HG03571 (cell line): ENCODE measurements around the gene MCM10.

Experiments used
- ATAC-seq: cut with Tn5 transposase; IDR thresholded peaks from one replicate; pipeline ENCODE4 v1.9.1; 2021; ENCODE audit not compliant: unreplicated experiment

The MCM10 gene

DNA sequence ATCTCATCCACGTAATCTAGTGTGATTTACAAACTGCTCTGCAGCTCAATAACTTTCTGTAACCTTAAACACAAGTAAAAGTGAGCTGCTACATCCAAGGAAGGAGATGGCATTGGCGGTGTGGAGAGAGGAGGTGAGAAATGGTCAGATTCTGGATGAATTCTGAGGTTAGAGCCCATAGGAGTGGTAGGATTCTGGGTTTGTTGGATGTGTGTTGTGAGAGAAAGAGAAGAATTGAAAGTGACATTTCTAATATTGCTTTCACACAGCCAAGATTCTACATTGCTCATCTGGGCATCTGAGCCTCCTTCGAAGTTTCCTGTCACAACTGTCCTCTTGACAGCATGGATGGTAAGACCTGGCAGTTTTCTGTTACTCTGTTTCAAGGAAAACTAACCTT, 2.5 kb downstream of the MCM10 start:
- no peak for ATAC-seq

DNA sequence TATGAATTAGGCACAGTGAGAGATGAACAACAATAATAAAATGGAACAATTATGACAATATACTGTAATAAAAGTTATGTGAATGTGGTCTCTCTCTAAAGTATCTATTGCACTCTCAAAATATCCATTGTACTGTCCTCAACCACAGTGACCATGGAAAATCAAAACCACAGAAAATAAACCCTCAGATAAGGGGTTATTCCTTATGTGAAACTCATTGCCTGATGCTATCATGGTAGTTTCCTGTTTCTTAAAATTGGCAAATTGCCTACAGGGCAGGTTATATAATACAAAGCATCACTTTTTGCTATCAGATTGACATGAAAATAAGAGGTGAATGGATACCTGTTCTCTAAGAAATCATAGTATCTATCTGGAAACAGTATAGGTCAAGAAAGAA, 3.8 kb downstream of the MCM10 start:
- no peak for ATAC-seq

DNA sequence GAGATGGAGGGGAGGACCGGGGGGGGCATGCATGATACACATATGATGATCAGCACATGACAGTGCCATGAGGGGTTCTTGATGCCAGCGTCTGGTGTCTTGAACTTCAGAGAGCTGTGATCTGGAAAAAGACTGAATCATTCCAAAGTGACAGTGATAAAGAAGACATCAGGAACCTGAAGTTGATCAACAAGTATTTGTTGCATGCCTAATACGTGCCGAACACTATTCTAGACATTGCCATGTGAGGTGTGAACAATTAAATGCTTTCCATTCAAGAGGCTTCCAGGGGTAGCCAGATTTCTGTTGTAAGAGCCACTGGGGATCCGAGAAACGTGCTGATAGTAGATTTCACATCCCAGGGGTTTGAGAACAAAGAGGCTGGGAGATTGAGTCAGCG, 6.2 kb downstream of the MCM10 start:
- ATAC-seq: no peak

DNA sequence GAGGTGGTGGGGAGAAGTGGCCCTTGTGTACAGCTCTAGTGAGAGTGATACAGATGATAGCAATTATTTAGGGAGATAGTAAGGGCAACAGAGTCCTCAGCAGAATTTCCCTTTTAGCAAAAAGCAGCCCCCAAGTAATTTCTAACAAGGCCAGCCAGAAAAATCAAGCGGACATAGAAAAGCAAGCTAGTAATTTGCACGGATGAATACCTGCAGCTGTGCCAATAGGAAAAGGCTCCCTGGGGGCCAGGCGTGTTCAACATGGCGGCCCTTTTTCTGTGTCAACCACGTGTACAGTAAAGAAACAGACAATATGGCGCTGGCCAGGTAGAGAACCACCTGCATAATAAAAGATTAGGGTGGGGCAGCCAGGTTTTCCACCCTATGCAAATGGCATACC, 7.4 kb downstream of the MCM10 start:
- ATAC-seq: no peak

DNA sequence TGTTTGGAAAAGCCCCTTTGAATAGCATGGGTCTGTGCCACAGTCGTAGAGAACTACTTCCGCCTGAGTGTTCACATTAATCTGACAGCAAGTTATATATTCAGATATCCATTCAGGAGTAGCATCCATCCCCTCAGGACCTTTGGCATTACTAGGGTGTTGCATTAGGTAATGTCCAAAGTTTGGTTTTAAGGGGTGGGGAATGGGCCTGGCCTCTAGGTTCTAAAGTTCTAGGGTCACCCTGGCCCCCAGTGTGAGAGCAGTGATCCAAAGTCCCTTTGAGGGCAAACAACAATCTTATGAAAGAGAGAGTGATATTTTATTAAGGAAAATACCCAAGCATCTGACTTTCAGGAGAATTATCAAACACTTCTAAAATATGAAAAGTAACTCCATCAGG, 12.3 kb downstream of the MCM10 start:
- no peak for ATAC-seq

DNA sequence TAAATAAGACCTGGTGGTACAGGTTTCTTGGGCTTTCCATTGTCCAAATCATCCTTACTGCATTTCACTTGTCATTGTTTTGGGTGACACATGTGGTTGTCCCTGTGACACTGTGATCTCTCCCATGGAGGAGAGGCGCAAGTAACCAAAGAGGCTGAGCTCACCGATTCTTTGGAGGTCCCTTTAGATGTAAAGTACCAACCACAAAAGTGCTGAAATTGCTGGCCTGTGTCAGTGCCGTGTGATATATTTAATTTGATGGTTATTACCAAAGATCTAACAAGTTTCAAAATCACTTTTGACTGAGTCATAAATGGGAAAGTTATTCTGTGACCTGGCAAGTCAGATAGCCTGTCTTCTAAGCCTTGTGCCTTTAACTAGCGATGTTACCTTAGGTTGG, 19.4 kb downstream of the MCM10 start:
- ATAC-seq: no peak

DNA sequence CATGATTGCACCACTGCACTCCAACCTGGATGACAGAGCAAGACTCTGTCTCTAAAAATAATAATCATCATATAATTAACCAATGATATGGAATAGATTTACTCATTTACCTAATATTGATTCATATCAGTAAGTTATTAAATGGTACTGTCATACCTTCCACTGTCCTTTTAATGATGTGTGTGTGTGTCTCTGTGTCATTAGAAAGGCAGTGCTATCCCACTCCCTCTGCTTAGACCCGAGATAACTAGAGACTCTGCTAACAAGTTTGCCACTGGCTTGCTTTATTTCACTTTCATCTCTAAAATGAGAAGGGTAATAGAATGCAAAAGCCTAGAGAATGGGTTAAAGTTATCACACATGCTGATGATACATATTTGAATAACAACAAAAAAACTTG, 21.1 kb downstream of the MCM10 start:
- ATAC-seq: no peak

DNA sequence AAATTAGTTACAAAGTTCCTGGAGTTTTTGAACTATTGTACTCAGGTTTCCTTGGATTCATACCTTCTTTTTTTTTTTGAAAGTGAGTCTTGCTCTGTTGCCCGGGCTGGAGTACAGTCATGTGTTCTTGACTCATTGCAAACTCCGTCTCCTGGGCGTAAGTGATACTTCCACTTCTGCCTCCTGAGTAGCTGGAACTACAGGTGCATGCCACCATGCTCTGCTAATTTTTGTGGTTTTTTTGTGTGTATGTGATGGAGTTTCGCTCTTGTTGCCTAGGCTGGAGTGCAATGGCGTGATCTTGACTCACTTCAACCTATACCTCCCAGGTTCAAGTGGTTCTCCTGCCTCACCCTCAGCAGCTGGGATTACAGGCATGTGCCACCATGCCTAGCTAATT, 22.3 kb downstream of the MCM10 start:
- peak; percentile 48 for ATAC-seq

DNA sequence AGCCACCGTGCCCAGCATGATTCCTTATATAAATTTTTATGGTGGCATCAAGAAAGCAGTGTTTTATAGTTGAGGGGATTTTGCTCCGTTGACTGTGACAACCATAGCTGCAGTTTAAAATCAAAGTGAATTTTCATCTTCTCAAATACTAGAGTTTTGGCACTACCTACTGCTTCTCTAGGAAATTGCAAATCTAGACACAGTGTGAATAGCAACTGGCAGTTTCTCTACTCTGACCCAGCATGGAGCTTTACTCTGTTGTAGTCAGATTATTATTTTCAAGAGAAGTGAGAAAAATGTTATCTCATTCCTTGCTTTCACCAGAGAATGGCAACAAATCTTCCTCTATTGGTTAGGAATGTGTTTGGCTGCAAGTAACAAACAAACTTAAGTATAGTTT, 22.9 kb downstream of the MCM10 start:
- no peak for ATAC-seq

DNA sequence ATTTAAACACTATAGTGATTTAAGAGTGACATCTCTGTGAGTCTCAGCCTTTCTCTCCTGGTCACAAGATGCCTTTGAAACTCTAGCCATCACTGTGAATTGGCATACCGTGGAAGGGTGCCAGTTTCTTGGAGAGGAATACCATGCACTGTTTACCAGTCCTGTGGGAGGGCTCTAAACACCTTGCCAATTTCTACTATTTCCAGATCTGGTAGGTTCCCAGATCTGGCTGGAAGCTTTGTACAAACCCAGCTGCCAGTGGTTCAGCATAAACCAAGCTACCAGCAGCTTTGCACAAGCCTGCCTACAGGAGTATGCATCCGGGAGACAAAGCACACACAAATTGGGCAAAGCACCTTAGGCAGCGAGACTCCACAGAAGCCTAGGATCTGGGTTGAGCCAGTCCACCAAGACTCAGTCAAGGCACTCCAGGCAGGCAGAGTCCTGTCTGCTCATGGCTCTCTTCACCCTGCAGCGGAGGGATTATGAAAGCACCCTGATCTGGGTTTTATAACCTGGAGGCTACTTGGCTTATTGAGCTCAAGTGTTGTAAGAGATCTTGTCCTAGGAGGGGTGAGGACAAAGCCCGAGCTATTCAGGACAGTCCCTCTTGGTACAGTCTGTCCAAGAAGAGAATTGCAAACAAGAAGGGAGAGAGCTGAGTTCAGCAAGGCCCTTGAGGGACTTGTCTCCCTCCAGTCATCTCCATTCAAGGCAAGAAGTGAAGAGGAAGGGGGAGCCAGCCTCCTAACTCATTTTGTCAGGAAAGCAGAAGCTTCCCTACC, 23.6 kb downstream of the MCM10 start:
- no peak for ATAC-seq

DNA sequence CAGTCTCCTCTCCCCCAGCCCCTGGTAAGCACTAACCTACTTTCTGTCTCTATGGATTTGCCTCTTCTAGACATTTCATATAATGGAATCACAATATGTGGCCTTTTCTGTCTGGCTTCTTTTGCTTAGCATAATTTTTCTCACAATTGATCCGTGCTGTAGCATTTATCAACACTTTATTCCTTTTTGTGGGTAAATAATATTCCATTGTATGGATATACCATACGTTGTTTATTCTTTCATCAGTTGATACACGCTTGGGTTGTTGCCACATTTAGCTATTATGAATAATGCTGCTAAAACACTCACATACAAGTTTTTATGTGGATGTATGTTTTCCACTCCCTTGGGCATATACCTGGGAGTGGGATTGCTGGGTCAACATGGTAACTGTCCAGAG, 25.8 kb downstream of the MCM10 start:
- no peak for ATAC-seq

DNA sequence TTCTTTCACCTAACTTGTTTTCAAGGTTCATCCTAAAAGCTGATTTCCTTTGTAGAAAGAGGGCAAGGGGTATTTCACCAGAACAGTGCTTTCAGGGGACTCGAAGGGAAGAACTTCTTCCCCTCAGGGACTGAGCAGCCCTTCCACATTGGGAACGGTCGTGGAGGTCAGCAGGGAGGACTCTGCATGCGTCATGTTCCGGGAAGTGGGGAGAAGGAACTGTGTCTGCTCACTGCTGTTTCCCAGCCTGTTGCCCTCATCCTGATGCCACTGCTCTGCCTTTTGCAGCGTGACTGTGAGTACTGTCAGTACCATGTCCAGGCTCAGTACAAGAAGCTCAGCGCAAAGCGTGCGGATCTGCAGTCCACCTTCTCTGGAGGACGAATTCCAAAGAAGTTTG, 27.2 kb downstream of the MCM10 start:
- no peak for ATAC-seq

DNA sequence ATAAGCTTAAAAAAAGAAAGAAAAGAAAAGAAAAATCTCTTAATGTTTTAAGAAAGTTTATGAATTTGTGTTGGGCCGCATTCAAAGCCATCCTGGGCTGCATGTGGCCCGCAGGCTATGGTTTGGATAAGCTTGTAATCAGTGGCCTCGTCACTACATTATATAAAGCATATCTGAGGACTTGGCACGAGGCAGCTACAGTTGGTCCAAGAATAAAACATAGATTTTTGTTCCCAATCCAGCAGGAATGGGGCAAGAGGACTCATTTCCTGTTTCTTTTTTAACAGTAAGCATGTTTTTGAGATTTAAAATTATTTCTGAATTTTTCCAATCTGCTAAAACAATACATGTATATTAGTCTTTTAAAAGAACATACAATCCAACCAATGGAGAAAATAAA, 28.6 kb downstream of the MCM10 start:
- ATAC-seq: no peak

DNA sequence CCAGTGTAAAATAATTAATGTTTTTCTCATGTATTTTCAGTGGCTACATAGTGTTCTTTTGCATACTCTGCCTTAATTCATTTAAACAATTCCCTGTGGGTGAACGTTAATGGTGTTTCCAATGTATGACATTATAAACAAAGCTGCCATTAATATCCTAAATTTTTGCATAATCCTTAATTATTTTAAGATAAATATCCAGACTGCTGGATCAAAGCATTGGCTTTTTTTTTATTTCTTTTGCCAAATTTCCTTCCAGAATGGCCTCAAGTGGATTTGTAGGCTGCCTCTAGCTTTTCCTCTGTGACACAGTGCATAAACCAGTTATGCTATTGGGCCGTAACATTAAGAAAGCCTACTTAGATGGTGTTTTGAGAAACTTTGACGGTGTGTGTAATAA, 29.5 kb downstream of the MCM10 start:
- ATAC-seq: no peak

DNA sequence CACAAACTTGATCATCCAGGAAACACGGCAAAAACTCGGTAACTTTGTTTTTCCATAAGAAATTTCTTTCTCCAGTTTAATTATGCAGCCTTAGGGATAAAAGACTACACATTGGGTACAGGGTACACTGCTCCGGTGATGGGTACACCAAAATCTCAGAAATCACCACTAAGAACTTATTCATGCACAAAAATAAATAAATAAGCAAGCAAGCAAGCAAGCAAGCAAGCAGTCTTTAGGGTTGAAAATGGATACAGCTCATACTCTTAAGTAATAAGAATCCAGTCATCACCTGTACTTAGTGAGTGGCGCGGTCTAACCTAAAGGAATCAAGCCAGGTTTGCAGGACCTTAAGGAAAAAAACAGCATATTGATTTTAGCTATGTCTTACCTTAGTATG, 30.0 kb downstream of the MCM10 start:
- no peak for ATAC-seq

DNA sequence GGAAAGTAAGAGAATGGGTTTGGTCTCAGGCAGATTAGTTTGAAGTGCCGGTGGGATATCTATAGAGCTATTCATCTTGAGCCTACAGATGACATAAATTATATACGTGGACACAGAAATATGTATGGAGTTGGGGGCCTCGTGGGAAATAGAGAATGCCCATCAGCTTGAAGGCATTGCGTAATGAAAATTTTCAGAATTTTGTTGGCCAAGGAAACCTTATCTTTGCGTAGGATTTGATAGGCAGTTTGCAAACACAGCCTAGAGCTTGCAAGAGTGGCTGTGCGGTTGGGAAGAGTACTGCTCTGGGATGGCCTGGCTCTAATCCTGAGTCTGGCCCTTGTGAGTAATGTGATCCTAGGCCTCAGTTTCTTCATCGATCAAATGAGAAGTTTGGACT, 32.3 kb downstream of the MCM10 start:
- no peak for ATAC-seq

DNA sequence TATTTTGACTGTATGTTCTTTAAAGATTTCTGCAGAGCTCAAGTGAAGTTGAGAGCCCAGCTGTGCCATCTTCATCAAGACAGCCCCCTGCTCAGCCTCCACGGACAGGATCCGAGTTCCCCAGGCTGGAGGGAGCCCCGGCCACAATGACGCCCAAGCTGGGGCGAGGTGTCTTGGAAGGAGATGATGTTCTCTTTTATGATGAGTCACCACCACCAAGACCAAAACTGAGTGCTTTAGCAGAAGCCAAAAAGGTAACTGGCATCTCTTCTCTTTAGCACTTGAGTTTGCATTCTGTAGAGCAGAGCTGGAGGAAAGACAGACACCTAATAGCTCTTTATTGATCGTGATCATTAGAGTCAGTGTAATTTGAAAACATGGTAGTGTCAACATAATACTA, 33.7 kb downstream of the MCM10 start:
- ATAC-seq: no peak

DNA sequence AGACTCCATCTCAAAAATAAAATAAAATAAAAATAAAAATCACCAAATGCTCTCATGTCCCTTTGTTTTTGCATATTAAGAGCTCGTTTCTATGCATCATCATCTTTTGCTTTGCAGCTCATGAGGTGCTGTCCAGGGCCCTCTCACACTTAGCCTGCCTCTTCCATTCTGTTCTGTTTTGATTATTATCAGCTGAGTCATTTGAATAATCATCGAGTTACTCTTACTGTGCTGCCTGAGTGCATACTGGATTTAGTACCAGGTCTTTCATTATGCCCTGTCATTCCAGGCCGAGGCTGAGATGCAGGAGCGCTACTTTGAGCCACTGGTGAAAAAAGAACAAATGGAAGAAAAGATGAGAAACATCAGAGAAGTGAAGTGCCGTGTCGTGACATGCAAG, 39.8 kb downstream of the MCM10 start:
- ATAC-seq: no peak

DNA sequence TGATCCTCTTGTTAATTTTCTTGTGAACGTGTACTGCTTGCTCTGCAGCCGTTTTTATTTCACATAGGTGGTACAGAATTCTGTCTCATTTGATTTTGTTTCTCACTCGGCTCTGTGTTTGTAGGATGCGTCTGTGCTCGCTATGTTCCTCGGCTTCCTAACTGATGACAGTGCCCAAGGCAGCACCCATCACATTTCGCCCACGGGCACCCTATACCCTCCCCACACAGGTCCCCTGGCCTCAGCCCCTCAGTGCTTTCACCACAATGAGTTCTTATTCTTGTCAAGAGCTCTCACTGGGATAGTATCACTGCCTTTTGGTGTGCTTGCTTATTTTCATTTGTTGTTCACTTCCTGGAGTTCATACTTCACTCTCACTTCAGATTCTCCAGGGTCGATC, 44.7 kb downstream of the MCM10 start:
- ATAC-seq: no peak

DNA sequence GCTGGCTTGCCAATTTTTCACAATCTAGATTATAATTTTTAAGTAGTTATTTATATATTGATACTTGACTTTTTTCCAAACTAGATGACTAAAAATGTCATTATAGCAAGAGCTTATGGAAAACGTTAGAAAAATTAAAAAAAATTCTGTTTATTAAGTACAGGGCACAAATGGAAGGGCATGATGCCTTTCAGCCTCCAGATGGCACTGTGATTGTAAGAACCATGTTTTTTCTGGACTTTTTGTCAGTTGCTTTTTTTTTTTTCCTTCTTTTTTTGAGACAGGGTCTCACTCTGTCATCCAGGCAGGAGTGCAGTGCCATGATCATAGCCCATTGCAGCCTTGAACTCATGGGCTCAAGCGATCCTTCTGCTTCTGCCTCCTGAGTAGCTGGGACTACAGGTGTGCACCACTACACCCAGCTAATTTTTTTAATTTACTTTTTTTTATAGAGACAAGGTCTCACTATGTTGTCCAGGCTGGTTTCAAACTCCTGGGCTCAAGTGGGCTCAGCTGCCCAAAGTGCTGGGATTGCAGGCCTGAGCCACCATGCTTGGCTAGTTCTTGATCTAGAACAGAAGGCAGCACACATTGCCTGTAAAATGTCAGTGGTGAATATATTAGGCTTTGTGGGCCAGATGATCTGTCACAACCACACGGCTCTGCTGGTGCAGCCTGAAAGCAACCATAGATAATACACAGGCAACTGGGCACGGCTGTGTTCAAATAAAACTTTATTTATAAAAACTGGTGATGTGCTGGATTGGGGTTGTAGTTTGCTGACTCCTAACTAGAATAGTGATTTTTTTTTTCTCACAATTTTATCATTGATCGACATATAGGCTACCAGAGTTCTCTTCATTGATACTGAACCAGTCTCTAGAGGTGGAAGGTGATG, 45.4 kb downstream of the MCM10 start:
- ATAC-seq: no peak

DNA sequence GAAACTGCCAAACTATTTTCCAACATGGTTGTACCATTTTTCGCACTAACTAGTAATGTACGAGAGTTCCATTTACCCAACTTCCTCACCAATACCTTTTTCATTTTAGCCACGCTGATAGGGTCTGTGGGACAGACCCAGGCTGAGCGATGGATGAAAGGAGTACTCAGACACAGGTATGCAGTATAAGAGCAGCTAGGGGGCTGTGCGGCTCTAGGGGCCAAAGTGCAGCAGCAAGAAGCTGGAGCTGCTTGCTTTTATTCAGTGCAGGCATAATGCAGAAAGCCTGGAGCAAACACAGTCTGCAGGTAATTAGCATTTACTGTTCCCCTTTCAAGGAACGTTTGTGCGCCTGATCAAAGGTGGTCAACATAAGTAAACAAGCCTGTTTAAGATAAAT, 51.8 kb downstream of the MCM10 start:
- no peak for ATAC-seq

DNA sequence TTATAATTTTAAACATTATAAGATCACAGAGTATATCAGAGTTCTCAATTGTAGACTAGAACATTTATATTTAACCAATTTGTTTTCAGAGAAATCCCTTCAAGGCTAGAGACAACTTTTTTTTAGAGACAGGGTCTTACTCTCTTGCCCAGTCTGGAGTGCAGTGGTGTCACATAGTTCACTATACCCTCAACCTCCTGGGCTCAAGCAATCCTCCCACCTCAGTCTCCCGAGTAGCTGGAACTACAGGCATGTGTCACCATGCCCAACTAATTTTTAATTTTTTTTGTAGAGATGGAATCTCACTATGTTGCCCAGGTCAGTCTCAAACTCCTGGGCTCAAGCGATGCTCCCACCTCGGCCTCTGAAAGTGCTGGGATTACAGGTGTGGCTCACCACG, 57.5 kb downstream of the MCM10 start:
- ATAC-seq: no peak
